Activated naive CD4-positive, alpha-beta T cell treated with Interleukin-2 at 50 U/mL for 16 hours (primary cell): ENCODE measurements around the gene DPYD.

Experiments used
- DNase-seq: peaks from one replicate; pipeline ENCODE4 v3.0.0-alpha.2; 2020

DPYD gene

GRCh38 chr1:97680894-97681293 is 239.9 kb downstream of the DPYD start:
- DNase-seq, result no peak

- DNase-seq, result no peak
Measured at GRCh38 chr1:97680470-97680869, 240.4 kb downstream of the DPYD start.

DNA sequence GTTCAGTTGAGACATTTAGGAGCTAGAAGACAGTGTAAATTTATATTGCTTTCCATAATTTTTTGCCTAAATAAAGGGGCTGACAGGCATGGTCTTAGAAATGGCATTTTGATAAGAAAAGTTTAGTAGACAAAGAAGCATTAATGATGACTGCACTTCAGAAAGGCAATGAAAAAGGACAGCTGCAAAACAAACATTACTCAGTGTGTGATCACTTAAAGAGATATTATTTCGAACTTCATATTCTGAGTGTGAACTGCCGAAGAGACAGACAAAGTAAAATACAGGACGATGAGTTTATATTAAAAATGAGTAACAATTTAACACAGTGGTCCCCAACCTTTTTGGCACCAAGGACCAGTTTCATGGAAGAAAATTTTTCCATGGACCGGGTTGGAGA is 243.1 kb downstream of the DPYD start:
- DNase-seq, result no peak

- no peak for DNase-seq
Measured at GRCh38 chr1:97674517-97674916, 246.3 kb downstream of the DPYD start.

GRCh38 chr1:97668945-97669344 is 251.9 kb downstream of the DPYD start:
- DNase-seq, result no peak

- no peak for DNase-seq
Measured at GRCh38 chr1:97660431-97661105, 260.3 kb downstream of the DPYD start.

DNA sequence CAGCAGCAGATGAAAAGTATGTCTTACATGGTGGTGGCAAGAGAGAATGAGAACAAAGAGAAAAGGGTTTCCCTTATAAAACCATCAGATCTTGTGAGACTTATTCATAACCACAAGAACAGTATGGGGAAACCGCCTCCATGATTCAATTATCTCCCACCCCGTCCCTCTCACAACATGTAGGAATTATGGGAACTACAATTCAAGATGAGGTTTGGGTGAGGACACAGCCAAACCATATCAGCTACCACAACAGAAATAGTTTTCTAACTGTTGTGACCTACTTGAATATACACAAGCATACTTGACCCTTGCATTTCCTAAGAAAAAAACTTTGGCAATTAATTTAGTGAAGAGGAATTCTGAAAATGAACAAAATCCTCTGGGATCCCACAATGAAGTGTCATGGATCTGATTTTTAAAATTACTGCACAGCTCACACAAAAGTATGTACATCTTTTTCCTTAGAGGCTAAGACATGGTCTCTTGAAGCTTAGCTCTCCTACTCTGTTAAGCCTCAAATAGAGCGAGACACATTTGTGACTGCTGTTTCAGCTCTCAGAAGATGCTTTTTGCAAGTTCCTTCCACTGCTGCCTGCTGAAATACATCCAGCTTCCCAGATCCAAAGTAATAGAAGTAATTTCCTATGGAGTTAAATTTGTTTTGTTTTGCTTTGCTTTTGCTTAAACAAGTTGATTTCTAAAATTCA is 265.8 kb downstream of the DPYD start:
- DNase-seq, result no peak

DNA sequence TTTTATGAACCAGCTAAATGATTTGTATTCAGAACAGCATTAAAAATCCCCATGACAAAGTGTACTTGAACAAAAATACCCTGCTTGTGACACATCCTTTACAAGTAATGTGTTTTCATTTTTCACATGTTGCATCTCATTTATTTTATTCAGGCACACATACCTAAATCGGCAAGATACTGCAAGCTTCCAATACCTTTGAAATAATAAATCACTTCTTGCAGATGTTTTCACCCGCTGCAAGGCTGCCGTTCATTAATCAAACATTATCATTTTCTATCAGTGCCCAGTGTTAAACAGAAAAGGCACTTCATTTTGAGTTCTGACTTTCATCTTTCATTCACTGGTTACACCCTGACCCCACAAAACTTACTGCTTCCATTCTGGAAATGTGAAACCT is 269.6 kb downstream of the DPYD start:
- no peak for DNase-seq

- no peak for DNase-seq
Measured at GRCh38 chr1:97649591-97649990, 271.2 kb downstream of the DPYD start.

DNA sequence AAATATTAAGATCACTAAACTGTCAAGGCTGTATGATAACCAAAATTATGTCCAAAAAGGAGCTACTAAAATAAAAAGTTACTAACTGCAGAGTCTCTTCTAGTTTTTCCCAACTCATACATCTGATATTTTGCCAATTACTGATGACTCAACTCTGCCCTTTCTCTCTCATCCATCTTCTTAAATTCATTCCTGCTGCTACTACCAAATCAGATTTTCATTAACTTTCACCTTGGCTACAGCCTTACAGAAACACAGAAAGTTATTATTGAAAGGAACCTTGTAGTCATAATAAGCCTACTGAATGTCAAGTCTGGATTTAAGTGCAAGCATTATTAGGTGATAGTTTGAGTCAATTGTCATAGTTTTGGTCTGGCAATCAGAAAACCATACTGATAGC is 273.1 kb downstream of the DPYD start:
- no peak for DNase-seq

GRCh38 chr1:97646071-97646470 is 274.8 kb downstream of the DPYD start:
- DNase-seq, result no peak

GRCh38 chr1:97640677-97641076 is 280.2 kb downstream of the DPYD start:
- DNase-seq, result no peak

DNA sequence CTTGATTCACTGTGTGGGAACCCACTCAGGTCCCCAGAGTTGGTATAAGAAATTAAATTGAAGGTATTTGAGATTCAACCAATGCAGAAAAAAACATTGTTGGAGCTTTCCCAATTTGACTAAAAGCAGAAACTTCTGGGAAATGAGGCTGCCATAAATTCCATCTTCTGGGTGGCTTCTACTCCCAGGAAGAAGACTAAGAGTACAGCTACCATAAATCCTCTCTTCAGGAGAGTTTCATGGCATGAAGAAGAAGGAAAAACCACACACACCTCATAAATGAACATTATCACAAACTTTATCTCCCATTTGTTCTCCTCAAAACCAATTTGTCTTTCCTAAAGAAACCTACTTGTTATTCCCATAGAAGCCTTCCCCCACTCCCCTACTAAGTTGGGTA is 283.9 kb downstream of the DPYD start:
- no peak for DNase-seq

GRCh38 chr1:97634758-97635157 is 286.1 kb downstream of the DPYD start:
- no peak for DNase-seq

DNA sequence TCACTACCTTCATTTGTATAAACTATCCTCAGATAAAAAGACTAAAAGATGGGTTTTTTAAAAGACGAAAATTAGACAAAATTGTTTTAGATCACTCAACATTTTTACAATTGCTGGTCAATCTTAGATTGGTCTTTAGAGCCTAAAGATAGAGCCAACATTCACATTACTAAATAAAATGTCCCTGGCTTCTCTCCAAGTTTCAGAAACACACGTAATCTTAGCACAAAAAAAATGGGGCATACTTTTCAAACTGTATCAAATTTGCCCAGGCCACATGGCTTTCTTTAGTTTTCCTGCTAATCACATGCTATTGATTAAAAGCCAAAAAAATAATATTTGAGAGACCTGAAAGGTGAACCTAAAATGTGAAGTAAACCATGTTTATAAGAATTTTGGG is 288.1 kb downstream of the DPYD start:
- no peak for DNase-seq

DNA sequence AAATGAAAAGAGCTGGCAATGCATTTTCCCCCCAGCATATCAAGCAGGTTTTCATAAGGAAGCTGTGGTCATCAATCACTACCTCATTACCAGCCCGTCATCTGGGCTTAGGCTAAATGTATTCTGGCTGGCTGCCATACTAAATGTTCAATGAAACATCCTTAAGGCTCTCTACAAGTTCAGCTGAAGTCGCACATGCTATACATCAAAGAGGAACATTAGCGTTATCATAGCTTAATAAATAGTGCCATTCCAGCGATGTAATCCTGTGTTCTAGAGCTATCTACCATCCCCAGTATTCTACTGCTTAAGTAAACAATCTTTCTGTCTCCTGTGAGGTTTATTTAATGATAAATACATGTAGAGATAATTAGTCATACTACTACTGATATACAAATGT is 288.8 kb downstream of the DPYD start:
- DNase-seq, result no peak

- DNase-seq, result no peak
Measured at GRCh38 chr1:97630948-97631347, 289.9 kb downstream of the DPYD start.

DNA sequence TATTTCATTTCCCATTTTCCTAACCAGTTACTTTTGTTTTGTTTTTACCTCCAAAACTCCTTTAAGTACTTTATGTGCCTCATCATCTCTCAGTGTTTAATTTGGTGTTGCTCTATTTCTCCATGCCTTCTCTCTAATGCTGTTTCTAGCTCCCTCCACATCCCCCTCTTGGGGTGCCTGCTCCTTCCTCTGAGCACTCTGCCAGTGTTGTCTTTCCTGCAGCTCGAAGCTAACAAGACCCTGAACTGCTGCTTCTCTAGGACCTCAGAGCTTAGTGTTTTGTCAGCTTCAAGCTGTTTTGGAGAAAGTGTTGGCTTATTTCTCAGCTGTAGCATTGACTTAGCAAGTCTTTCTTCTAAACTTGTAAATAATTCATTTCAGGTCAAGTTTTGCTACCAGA is 290.6 kb downstream of the DPYD start:
- no peak for DNase-seq

DNA sequence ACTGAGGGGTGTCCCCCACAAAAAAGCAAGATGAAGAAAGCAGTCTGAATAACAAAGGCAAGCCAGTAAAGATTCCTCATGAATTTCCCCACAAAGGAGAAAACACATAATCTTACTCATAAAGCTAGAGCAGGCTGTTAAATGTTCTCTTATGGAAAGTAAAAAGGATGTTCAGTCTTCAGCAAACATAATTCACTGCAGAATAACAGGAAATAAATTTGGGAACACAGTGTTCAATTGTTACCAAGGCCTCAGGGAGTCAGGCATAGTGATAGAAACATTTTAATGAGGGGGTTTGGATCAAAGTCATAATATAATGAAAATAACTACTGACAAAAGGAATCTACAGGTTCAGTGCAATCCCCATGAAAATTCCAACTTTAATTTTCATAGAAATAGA is 297.6 kb downstream of the DPYD start:
- DNase-seq, result no peak

DNA sequence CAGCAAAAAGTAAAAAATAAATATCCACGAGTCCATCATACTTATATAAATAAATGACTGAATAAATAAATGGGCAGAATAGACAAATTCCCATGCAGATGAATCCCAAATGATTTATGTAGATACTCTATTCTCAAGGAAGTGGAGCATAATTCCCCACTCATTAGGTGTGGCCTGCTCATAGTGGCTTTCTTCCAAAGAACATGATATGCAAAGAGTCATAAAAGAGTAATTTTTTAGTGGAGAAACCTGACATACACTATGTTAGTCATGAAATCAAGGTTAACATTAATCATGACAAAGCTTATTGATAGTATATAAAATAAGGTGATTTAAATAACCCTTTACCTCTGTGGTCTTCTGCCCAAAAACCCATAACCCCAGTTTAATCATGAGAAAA is 298.9 kb downstream of the DPYD start:
- DNase-seq, result no peak

DNA sequence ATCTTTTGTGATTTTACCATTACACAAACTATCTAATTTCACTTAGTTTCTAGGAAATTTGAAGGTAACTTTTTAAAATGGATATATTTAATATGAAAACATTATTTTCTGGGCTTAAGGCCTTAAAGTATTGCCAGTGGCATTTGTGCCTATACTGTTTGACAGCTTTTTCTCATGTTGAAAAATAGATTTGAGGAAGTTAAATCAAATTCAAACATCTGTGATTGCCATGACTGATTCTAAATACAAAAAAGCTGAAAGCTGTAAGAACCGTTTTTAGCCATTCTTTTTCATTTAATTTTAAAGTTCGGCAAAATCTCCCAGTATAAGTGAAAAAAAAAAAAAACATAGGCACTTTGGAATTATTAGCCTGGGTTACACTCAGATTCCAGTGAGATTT is 301.1 kb downstream of the DPYD start:
- DNase-seq, result no peak

DNA sequence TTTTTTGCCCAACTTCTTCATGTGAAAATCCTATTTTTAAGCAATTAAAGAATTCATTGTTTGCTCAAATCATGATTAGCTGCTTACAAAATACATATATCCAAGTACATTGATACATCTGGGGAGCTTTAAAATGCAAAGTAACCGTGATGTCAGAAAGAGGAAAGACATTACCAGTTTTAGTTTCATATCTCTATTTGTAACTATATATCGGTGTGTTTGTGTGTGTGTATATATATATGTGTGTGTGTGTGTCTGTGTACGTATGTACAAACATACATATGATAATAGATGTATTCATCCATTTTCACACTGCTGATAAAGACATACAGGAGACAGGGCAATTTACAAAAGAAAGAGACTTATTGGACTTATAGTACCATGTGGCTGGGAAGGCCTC is 310.1 kb downstream of the DPYD start:
- DNase-seq, result no peak

- DNase-seq, result no peak
Measured at GRCh38 chr1:97610102-97610501, 310.7 kb downstream of the DPYD start.

DNA sequence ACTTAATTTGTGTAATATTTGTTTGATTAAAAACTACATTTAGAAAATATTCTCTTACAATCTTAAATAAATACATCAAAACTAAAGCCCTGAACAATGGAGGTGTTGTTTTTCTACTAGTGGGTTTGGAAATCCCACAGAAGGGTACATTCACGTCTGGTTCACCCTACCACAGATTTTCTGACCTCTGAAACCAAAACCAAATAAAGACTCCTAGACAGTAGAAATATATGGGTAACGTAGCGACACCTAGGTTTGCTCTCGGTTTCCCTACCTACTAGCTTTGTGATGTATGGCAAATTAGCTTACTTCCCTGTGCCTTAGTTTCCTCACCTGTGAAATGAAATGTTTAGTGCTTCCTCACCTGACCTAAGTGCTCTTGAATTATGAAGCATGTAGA is 312.6 kb downstream of the DPYD start:
- no peak for DNase-seq

DNA sequence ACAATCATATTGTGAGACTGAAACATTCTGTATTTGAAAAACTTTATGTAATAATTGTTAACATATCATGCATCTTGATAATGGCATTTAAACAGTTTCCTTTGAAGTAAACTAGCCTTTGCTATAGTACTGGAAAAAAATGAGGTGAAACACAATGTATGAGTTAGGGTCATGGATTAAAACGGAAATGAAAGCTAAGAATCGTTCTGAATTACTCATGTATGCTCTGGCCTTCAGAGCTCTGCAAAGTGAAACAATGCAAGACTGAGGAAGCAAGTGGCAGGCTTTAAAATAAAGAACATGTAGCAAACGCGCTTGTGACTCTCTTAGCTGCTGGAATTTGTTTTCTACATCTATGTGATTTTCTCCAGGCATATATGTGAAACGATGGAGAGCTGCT is 317.1 kb downstream of the DPYD start:
- DNase-seq, result no peak
